ENCODE results near the gene NSMCE1. TPM values are rescaled to one million over a fixed set of nuclear protein-coding genes. Genes with fewer than 3 reads are reported as not detected.

The NSMCE1 gene, protein sequence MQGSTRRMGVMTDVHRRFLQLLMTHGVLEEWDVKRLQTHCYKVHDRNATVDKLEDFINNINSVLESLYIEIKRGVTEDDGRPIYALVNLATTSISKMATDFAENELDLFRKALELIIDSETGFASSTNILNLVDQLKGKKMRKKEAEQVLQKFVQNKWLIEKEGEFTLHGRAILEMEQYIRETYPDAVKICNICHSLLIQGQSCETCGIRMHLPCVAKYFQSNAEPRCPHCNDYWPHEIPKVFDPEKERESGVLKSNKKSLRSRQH
- 71.6 and 114 TPM in 2 replicates for total RNA-seq

DNA sequence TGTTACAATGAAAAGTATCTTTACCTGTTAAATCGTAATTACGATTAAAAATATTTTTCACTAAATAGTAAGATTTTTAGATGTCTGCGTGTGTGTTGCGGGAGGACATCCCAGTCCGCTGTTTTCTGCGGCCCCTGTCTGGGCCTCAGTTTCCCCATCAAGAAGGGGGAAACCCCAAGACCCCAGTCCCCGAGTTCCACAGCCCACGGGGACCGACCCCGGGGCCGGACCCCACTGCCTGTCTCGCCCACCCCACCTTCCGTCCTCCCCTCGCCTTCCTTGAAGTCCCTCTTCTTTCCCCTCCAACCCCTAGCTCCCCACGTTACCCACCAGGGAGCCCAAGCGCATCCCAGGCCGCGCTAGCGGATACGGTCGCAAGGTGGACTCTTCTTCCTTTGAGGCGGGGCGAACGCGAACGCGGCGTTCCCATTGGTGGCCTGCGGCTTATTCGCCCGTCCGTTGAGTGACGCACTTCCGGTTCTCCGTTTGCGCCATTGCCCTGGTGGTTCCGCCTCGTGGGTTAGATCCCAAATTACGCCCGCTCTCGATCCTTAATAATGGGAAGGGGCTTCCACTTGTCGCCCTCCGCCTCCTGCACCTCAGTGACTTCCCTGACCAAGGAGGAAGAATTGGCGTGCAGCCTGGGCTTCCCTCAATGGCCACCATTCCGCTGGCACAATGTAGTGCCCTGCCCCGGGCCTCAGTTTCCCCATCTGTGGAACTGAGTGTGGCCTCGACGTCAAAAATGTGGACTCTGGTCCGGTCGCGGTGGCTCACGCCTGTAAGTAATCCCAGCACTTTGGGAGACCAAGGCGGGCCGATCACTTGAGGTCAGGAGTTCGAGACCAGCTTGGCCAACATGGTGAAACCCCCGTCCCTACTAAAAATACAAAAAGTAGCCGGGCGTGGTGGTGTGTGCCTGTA is at the start of gene NSMCE1:
NSMCE1 (minus strand) TSS at position 397 of the 924 bp plus-strand sequence. CDS start 11,202 bp downstream, outside the sequence.

DNA sequence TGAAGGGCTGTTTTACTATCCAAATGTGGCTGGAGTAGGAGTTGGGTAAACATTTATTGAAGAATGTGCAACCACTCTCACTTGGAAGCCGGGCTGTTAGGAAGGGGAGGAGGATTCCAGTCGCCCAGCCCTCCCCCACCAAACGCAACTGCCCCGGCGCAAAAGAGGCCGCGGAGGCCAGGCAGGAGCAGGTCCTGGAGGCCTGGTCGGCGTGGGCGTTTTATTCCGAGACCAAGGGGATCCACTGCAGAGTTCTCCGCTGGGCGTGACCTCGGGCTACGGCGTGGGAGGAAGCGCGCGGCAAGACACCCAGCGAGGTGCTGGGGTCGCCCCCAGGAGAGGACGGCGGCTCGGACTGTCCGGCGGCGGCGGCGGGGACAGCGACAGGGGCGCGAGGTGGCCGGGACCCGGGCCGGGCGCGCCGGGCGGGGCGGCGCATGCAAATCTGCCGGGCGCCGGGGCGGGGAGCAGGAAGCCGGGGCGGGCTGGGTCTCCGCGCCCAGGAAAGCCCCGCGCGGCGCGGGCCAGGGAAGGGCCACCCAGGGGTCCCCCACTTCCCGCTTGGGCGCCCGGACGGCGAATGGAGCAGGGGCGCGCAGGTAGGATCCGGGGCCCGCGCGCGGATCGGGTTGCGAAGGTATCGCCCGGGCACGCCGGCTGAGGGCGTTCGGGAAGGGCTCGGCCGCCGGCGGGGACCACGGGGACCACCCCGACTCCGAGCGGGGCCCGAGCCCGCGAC is 45.0 kb upstream of the NSMCE1 start, which contains the start of gene IL4R:
IL4R (plus strand) TSS at position 553 of the 739 bp plus-strand sequence. CDS start 26,230 bp downstream, outside the sequence.

DNA sequence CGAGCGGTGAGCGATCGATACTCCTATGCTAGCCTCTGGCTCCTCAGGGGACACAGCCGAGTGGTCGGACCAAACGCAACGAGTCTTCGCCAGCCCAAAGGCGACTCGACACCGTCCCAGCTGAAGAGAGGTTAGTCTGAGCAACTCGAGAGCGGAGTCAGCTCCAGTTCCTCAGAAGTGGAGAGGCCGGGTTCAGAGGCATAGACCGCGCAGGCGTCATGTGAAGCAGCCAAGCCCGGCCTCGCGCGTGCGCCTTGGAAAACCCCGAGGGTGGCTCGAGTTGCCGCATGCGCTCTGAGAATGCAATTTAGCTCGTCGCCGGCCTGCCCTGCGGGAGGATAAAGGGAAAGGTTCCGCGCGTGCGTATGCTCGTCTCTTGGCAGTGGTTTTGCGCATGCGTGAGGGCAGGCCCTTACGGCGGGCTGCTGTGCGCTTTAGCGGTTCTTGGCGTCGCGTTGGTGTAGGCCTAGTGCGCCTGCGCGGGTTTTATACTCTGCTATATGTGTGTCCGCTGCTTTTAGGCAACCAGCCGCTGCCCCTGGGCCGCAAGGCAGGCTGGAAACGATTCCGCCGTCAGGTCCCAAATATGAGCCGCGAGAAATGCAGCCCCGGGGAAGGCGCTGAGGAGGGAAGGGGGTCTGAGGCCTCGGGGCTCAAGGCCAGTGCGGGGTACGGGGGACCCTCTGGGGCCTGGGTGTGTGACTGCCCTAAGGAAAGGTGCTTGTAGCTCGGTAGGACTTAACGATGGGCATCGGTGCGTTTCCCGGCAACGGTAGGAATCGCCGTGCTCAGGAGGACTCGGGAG is 64.9 kb downstream of the NSMCE1 start, which contains the start of gene KDM8:
KDM8 (plus strand) TSS at position 20 of the 805 bp plus-strand sequence. CDS start 6,598 bp downstream, outside the sequence.

Other genes starting within 250 kb of the NSMCE1 start
- not detected in 2 replicates for gene C16orf82, start 201.8 kb downstream of the NSMCE1 start, total RNA-seq
- 2.7 TPM in 2 replicates for gene KDM8, start 65.2 kb downstream of the NSMCE1 start, total RNA-seq
- 30.3 and 38.9 TPM in 2 replicates for gene IL4R, start 45.2 kb upstream of the NSMCE1 start, total RNA-seq
- gene IL21R, start 133.4 kb upstream of the NSMCE1 start, total RNA-seq, result 0.30 and 0.32 TPM in 2 replicates

Data from smooth muscle cell of the umbilical artery (primary cell).